Measurements from ENCODE around the gene TTC7B. TPM values are rescaled to one million over a fixed set of nuclear protein-coding genes. Genes with fewer than 3 reads are reported as not detected.

The TTC7B gene
- total and polyA plus RNA-seq, 2 of the 13 experiments (the other 11 are each of a cell fraction or from before 2014, with no cell fraction given), result 1.3 to 3.2 TPM

GRCh38 chr14:90720832-90721231, 95.4 kb downstream of the TTC7B start (continued):
- TF ChIP-seq HNF1A (IDR thresholded peaks at IDR 0.05; ENCODE audit: low read depth), result no peak
- no peak for TF ChIP-seq HNF1A (CRISPR knock-in tag; IDR thresholded peaks at IDR 0.05; ENCODE audit: borderline replicate concordance)
- TF ChIP-seq, protein P1, sequence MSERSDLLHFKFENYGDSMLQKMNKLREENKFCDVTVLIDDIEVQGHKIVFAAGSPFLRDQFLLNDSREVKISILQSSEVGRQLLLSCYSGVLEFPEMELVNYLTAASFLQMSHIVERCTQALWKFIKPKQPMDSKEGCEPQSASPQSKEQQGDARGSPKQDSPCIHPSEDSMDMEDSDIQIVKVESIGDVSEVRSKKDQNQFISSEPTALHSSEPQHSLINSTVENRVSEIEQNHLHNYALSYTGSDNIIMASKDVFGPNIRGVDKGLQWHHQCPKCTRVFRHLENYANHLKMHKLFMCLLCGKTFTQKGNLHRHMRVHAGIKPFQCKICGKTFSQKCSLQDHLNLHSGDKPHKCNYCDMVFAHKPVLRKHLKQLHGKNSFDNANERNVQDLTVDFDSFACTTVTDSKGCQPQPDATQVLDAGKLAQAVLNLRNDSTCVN (CRISPR knock-in tag; IDR thresholded peaks at IDR 0.05; ENCODE audit: borderline replicate concordance), result no peak
- TF ChIP-seq KLF15 (CRISPR knock-in tag; IDR thresholded peaks at IDR 0.05; ENCODE audit: borderline replicate concordance), result no peak
- no peak for TF ChIP-seq EHMT2 (IDR thresholded peaks at IDR 0.05; ENCODE audit: borderline replicate concordance, low read depth, low read length)
- TF ChIP-seq ZNF224 (CRISPR knock-in tag; IDR thresholded peaks at IDR 0.05), result no peak
- TF ChIP-seq ZSCAN21 (CRISPR knock-in tag; IDR thresholded peaks at IDR 0.05; ENCODE audit: borderline replicate concordance), result no peak
- no peak for TF ChIP-seq CCAR2 (optimal IDR thresholded peaks at IDR 0.05; ENCODE audit: low read depth, low read length)
- TF ChIP-seq ZNF296 (CRISPR knock-in tag; conservative IDR thresholded peaks at IDR 0.05), result no peak
- TF ChIP-seq, protein P2, sequence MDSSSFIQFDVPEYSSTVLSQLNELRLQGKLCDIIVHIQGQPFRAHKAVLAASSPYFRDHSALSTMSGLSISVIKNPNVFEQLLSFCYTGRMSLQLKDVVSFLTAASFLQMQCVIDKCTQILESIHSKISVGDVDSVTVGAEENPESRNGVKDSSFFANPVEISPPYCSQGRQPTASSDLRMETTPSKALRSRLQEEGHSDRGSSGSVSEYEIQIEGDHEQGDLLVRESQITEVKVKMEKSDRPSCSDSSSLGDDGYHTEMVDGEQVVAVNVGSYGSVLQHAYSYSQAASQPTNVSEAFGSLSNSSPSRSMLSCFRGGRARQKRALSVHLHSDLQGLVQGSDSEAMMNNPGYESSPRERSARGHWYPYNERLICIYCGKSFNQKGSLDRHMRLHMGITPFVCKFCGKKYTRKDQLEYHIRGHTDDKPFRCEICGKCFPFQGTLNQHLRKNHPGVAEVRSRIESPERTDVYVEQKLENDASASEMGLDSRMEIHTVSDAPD (CRISPR knock-in tag; IDR thresholded peaks at IDR 0.05), result no peak
- TF ChIP-seq ZNF720 (CRISPR knock-in tag; IDR thresholded peaks at IDR 0.05), result no peak
